Keratinocyte (primary cell): Measurements from ENCODE around the gene ZSWIM6. TPM values are rescaled to one million over a fixed set of nuclear protein-coding genes. Genes with fewer than 3 reads are reported as not detected.

Experiments
- DNase-seq: peaks from one replicate; pipeline ENCODE4 v3.0.0-alpha.2; 2011; ENCODE audit warnings: low read depth, missing footprints, low spot score
- FAIRE-seq: peaks from 2 replicates; lab custom pipeline; 2011; peaks lifted over from hg19 to GRCh38; lab: Jason Lieb, UNC
- H2AFZ ChIP-seq: 2 replicates; pipeline ENCODE4 v1.6.0; 2012; ENCODE audit warnings: low read length, control low read depth, inconsistent platforms; ENCODE audit not compliant: control insufficient read depth
- H3K27ac ChIP-seq: 2 replicates; pipeline ENCODE4 v1.5.1; 2011; ENCODE audit warnings: low read length; ENCODE audit not compliant: control insufficient read depth, insufficient read depth
- H3K27me3 ChIP-seq: 3 replicates; pipeline ENCODE4 v1.6.0; 2011; ENCODE audit warnings: low read length; ENCODE audit not compliant: control insufficient read depth, insufficient read depth; ENCODE audit errors: extremely low read depth
- H3K36me3 ChIP-seq, 2 experiments: 2 replicates in 1 of 2; 3 replicates in 1 of 2; pipeline ENCODE4 v1.5.1; 2011; ENCODE audit warnings: low read length in 2 of 2, mild to moderate bottlenecking in 1 of 2; ENCODE audit not compliant: control insufficient read depth in 2 of 2, insufficient read depth in 2 of 2; ENCODE audit errors: extremely low read depth in 1 of 2
- H3K4me1 ChIP-seq: 3 replicates; pipeline ENCODE4 v1.5.1; 2011; ENCODE audit warnings: low read length; ENCODE audit not compliant: control insufficient read depth, insufficient read depth; ENCODE audit errors: extremely low read depth
- H3K4me2 ChIP-seq: 3 replicates; pipeline ENCODE4 v1.6.0; 2011; ENCODE audit warnings: low read depth, low read length; ENCODE audit not compliant: control insufficient read depth, insufficient read depth; ENCODE audit errors: extremely low read depth
- H3K4me3 ChIP-seq, 3 experiments: fragments of 200-600 bp in 1 of 3; sonication (generic) in 1 of 3; 2 replicates in 2 of 3; 3 replicates in 1 of 3; pipeline ENCODE4 v1.5.1; 2011 to 2016; ENCODE audit warnings: low read length in 3 of 3, mild to moderate bottlenecking in 3 of 3, control low read depth in 2 of 3, inconsistent platforms in 1 of 3, low read depth in 1 of 3, mixed read lengths in 1 of 3, mixed run types in 1 of 3, moderate library complexity in 1 of 3; ENCODE audit not compliant: control insufficient read depth in 2 of 3, insufficient read depth in 2 of 3; ENCODE audit errors: extremely low read depth in 1 of 3
- H3K79me2 ChIP-seq: 2 replicates; pipeline ENCODE4 v1.6.0; 2012; ENCODE audit warnings: low read length; ENCODE audit not compliant: control insufficient read depth, insufficient read depth
- H3K9ac ChIP-seq: 3 replicates; pipeline ENCODE4 v1.6.0; 2011; ENCODE audit warnings: low read length; ENCODE audit not compliant: control insufficient read depth, insufficient read depth; ENCODE audit errors: extremely low read depth
- H3K9me1 ChIP-seq: 3 replicates; pipeline ENCODE4 v1.6.0; 2011; ENCODE audit warnings: low read length; ENCODE audit not compliant: control insufficient read depth, insufficient read depth; ENCODE audit errors: extremely low read depth
- H3K9me3 ChIP-seq: 2 replicates; pipeline ENCODE4 v1.5.1; 2012; ENCODE audit warnings: low read depth, low read length; ENCODE audit not compliant: control insufficient read depth
- H4K20me1 ChIP-seq: 3 replicates; pipeline ENCODE4 v1.6.0; 2011; ENCODE audit warnings: low read length; ENCODE audit not compliant: control insufficient read depth, insufficient read depth; ENCODE audit errors: extremely low read depth
- CTCF ChIP-seq, 3 experiments: IDR thresholded peaks in 1 of 3; conservative IDR thresholded peaks in 1 of 3; optimal IDR thresholded peaks in 1 of 3; 2 replicates in 2 of 3; 3 replicates in 1 of 3; pipeline versions ENCODE3 to v1.5.1; 2011; ENCODE audit warnings: low read length in 3 of 3, mild to moderate bottlenecking in 3 of 3, moderate library complexity in 2 of 3, control low read depth in 1 of 3, inconsistent platforms in 1 of 3; ENCODE audit not compliant: insufficient read depth in 2 of 3; ENCODE audit errors: extremely low read depth in 1 of 3
- EZH2 ChIP-seq: IDR thresholded peaks from one replicate; pipeline ENCODE4 v1.6.1; 2012; ENCODE audit warnings: inconsistent platforms, mild to moderate bottlenecking, low read length, moderate library complexity
- dilution Hi-C: fragments of 300-500 bp; cut with MboI; formaldehyde crosslinking; loops from one replicate; pipeline ENCODE4 v1.7.0; 2020; ENCODE audit warnings: low sequenced_read_pairs; ENCODE audit not compliant: extremely low pct_ligation_motif_present
- polyA plus RNA-seq, 5 experiments: library from polyadenylated mRNA; depleted of rRNA in 3 of 5; stranded (reverse) in 3 of 5; stranded (forward) in 1 of 5; unstranded in 1 of 5; fragments of >200 nt; gene quantifications; 1 replicate in 1 of 5; 2 replicates in 3 of 5; 3 replicates in 1 of 5; pipeline versions ENCODE4 v1.2.1 to v1.2.3, GENCODE V29; 2011 to 2012; ENCODE audit warnings: missing spikeins in 2 of 5, low read depth in 1 of 5, low replicate concordance in 1 of 5

The ZSWIM6 gene
- polyA plus RNA-seq, 1 donor (not counting 4 experiments of a cell fraction or from before 2014, with no cell fraction given), result 9.9 TPM

- H3K79me2 ChIP-seq, result peaks cover 9% of the 10 kb centered on the region
- H3K9me3 ChIP-seq, result no peaks in the 10 kb centered on the region
- no peak overlapping the region for H2AFZ ChIP-seq
- no peaks in the 10 kb centered on the region for H3K4me1 ChIP-seq
- no peak overlapping the region for H3K9ac ChIP-seq
- H4K20me1 ChIP-seq, result no peaks in the 10 kb centered on the region
- no peak overlapping the region for H3K27ac ChIP-seq
- dilution Hi-C loops, result no loop called here
- DNase-seq, result no peak
- H3K4me2 ChIP-seq, result no peak overlapping the region
- no peak for TF ChIP-seq EZH2
- TF ChIP-seq CTCF (optimal IDR thresholded peaks at IDR 0.05 in 1 of 3, IDR thresholded peaks at IDR 0.05 in 1 of 3, conservative IDR thresholded peaks at IDR 0.05 in 1 of 3; ENCODE audit: extremely low read depth in 1 of 3, insufficient read depth in 2 of 3, low read length in 3 of 3), result no peak
- H3K27me3 ChIP-seq, result no peaks in the 10 kb centered on the region
- H3K4me3 ChIP-seq, result no peak overlapping the region
- no peak for FAIRE-seq
- peaks cover 3 to 4% of the 10 kb centered on the region in 2 experiments for H3K36me3 ChIP-seq
- H3K9me1 ChIP-seq, result no peaks in the 10 kb centered on the region
These were observed 159.8 kb downstream of the ZSWIM6 start for GRCh38 chr5:61491861-61492260.

- TF ChIP-seq CTCF (optimal IDR thresholded peaks at IDR 0.05 in 1 of 3, IDR thresholded peaks at IDR 0.05 in 1 of 3, conservative IDR thresholded peaks at IDR 0.05 in 1 of 3; ENCODE audit: extremely low read depth in 1 of 3, insufficient read depth in 2 of 3, low read length in 3 of 3), result no peak
- TF ChIP-seq EZH2, result no peak
- DNase-seq (no peak), FAIRE-seq (no peak)
- H2AFZ ChIP-seq, result no peak overlapping the region
- H3K27me3 ChIP-seq, result no peaks in the 10 kb centered on the region
- no peaks in the 10 kb centered on the region for H4K20me1 ChIP-seq
- no peak overlapping the region for H3K27ac ChIP-seq
- H3K79me2 ChIP-seq, result peaks cover 1% of the 10 kb centered on the region
- no peak overlapping the region for H3K4me3 ChIP-seq
- dilution Hi-C loops, result no loop called here
- no peaks in the 10 kb centered on the region for H3K9me3 ChIP-seq
- H3K36me3 ChIP-seq, result peaks cover 3 to 4% of the 10 kb centered on the region in 2 experiments
- no peak overlapping the region for H3K4me2 ChIP-seq
- no peaks in the 10 kb centered on the region for H3K9me1 ChIP-seq
- H3K9ac ChIP-seq, result no peak overlapping the region
- H3K4me1 ChIP-seq, result no peaks in the 10 kb centered on the region
These were observed 161.9 kb downstream of the ZSWIM6 start for GRCh38 chr5:61493973-61494372.
